ENCODE measurements around the gene PLEKHN1. TPM values are rescaled to one million over a fixed set of nuclear protein-coding genes. Genes with fewer than 3 reads are reported as not detected.

The PLEKHN1 gene
- total RNA-seq = 0.38 and 0.51 TPM in 2 replicates

- peak in 1 of 2 donors; percentile 47 for DNase-seq (ENCODE audit: low read depth in 2 of 2)
Observed at GRCh38 chr1:966135-966703, at the start of gene PLEKHN1. Gene PLEKHN1, plus strand, starts transcription at chr1:966482. Its CDS starts 50 bp downstream, at chr1:966532.

GRCh38 chr1:917076-917459 is 49.2 kb upstream of the PLEKHN1 start:
- no peak for DNase-seq (ENCODE audit: low read depth in 2 of 2)

GRCh38 chr1:917466-918091 is 48.7 kb upstream of the PLEKHN1 start:
- DNase-seq (ENCODE audit: low read depth in 2 of 2) = no peak

GRCh38 chr1:918353-918752 is 47.9 kb upstream of the PLEKHN1 start:
- DNase-seq (ENCODE audit: low read depth in 2 of 2) = no peak

- DNase-seq (ENCODE audit: low read depth in 2 of 2) = no peak
Observed at GRCh38 chr1:918843-919242, 47.4 kb upstream of the PLEKHN1 start.

GRCh38 chr1:919271-919872 is 46.9 kb upstream of the PLEKHN1 start:
- DNase-seq (ENCODE audit: low read depth in 2 of 2) = no peak

GRCh38 chr1:920010-920409 is 46.3 kb upstream of the PLEKHN1 start:
- no peak for DNase-seq (ENCODE audit: low read depth in 2 of 2)

- DNase-seq (ENCODE audit: low read depth in 2 of 2) = no peak
Observed at GRCh38 chr1:920521-920920, 45.8 kb upstream of the PLEKHN1 start.

GRCh38 chr1:921011-921837 is 45.1 kb upstream of the PLEKHN1 start:
- peak; percentile 28 to 77 for DNase-seq (ENCODE audit: low read depth in 2 of 2)

GRCh38 chr1:923131-923990 is 42.9 kb upstream of the PLEKHN1 start, which contains the start of gene SAMD11:
Gene SAMD11, plus strand, starts transcription at chr1:923923. Its CDS starts 509 bp downstream, at chr1:924432.
- peak; percentile 26 to 87 for DNase-seq (ENCODE audit: low read depth in 2 of 2)

GRCh38 chr1:923991-924655 is 42.2 kb upstream of the PLEKHN1 start:
- DNase-seq (ENCODE audit: low read depth in 2 of 2) = no peak

GRCh38 chr1:924656-925560 is 41.4 kb upstream of the PLEKHN1 start:
- peak in 1 of 2 donors; percentile 39 for DNase-seq (ENCODE audit: low read depth in 2 of 2)

GRCh38 chr1:925561-926421 is 40.5 kb upstream of the PLEKHN1 start:
- DNase-seq (ENCODE audit: low read depth in 2 of 2) = peak in 1 of 2 donors; percentile 14

GRCh38 chr1:927234-927633 is 39.0 kb upstream of the PLEKHN1 start:
- DNase-seq (ENCODE audit: low read depth in 2 of 2) = no peak

GRCh38 chr1:927748-928147 is 38.5 kb upstream of the PLEKHN1 start:
- no peak for DNase-seq (ENCODE audit: low read depth in 2 of 2)

- no peak for DNase-seq (ENCODE audit: low read depth in 2 of 2)
Observed at GRCh38 chr1:928825-929661, 37.2 kb upstream of the PLEKHN1 start.
